CD4-positive, alpha-beta T cell treated with Interleukin-10 for 1 hour (primary cell): ENCODE data around the gene RILP.

Experiments
- DNase-seq: peaks from one replicate; pipeline ENCODE4 v3.0.0-alpha.2; 2020

The RILP gene

DNA sequence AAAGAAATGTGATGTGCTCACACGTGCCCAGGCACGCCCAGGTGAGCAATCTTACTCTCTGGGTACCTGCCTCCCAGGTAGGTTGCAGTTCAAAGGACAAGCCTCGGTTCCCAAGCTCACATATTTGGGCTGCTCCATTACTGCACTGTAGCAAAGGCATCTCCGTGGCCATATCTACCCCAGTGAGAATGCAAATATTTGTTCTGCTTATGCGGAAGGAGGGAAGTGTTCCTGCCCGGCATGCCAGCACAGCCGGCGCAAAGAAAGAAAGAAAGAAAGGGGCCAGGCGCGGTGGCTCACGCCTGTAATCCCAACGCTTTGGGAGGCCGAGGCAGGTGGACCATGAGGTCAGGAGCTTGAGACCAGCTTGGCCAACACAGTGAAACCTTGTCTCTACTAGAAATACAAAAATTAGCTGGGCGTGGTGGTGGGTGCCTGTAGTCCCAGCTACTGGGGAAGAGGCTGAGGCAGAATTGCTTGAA lies 51.8 kb downstream of the RILP start:
- DNase-seq: no peak
